ENCODE measurements around the gene CACFD1. TPM values are rescaled to one million over a fixed set of nuclear protein-coding genes. Genes with fewer than 3 reads are reported as not detected.

CACFD1 gene
- total and polyA plus RNA-seq, 2 donors (not counting 3 experiments of a cell fraction or from before 2014, with no cell fraction given), result 9.7 to 11.5 TPM

- no peaks in the 10 kb centered on the region for H3K27me3 ChIP-seq (ENCODE audit: control insufficient read depth in 2 of 2, insufficient read depth in 2 of 2, low read length in 2 of 2)
- no peak overlapping the region for H3K9ac ChIP-seq (replicated peaks; ENCODE audit: extremely low read depth, insufficient read depth, low read length)
- no peaks in the 10 kb centered on the region for H3K79me2 ChIP-seq (ENCODE audit: control insufficient read depth, insufficient read depth, low read length)
- no peaks in the 10 kb centered on the region for H4K20me1 ChIP-seq (replicated peaks; ENCODE audit: control insufficient read depth, extremely low read depth, insufficient read depth, low read length)
- BruUV-seq (replicated peaks), result no TSS peak
- no peak overlapping the region for H3K27ac ChIP-seq (ENCODE audit: insufficient read depth, low read depth, low read length)
- dilution Hi-C loops (cut with MboI; ENCODE audit: extremely low pct_ligation_motif_present, low sequenced_read_pairs) (no loop called here), intact Hi-C loops (cut with micrococcal nuclease) (no loop called here)
- H3K9me1 ChIP-seq (replicated peaks; ENCODE audit: control insufficient read depth, extremely low read depth, insufficient read depth, low read length), result no peaks in the 10 kb centered on the region
- no peak overlapping the region for H3K4me3 ChIP-seq (replicated peaks in 1 of 3; ENCODE audit: insufficient read depth in 1 of 3, low read depth in 1 of 3, low read length in 3 of 3)
- no peak for FAIRE-seq
- no peaks in the 10 kb centered on the region for H3K4me1 ChIP-seq (ENCODE audit: control insufficient read depth, extremely low read depth, insufficient read depth, low read length)
- H3K4me2 ChIP-seq (ENCODE audit: insufficient read depth, low read length), result no peak overlapping the region
- H2AFZ ChIP-seq (ENCODE audit: low read depth, low read length), result no peak overlapping the region
- no peaks in the 10 kb centered on the region for H3K9me3 ChIP-seq (replicated peaks; ENCODE audit: control insufficient read depth, insufficient read depth, low read length)
- ChIA-PET CTCF (no interaction called here), POLR2A (no interaction called here)
- TF ChIP-seq POLR2A (IDR thresholded peaks at IDR 0.05; ENCODE audit: low read depth, low read length) (no peak), GATA2 (IDR thresholded peaks at IDR 0.05; ENCODE audit: insufficient read depth, insufficient read length, low read depth, low read length) (no peak), CTCF (IDR thresholded peaks at IDR 0.05; ENCODE audit: extremely low read depth in 1 of 2, insufficient read depth in 1 of 2, low read depth in 1 of 2, low read length in 2 of 2) (no peak), FOS (IDR thresholded peaks at IDR 0.05; ENCODE audit: borderline replicate concordance, insufficient read depth, low read length) (no peak), MYC (IDR thresholded peaks at IDR 0.05; ENCODE audit: low read depth, low read length) (no peak), MAX (IDR thresholded peaks at IDR 0.05; ENCODE audit: insufficient read depth, insufficient read length) (no peak), EZH2 (IDR thresholded peaks at IDR 0.05; ENCODE audit: borderline replicate concordance, low read depth, low read length, severe bottlenecking) (no peak), POLR2AphosphoS5 (IDR thresholded peaks at IDR 0.05; ENCODE audit: insufficient read depth, low read depth, low read length) (no peak), JUN (IDR thresholded peaks at IDR 0.05; ENCODE audit: borderline replicate concordance, insufficient read depth, insufficient read length, low read depth) (no peak)
- no peak for DNase-seq (ENCODE audit: low read depth, low spot score)
- H3K36me3 ChIP-seq (ENCODE audit: control insufficient read depth in 2 of 2, extremely low read depth in 1 of 2, insufficient read depth in 2 of 2, low read length in 2 of 2), result no peaks in the 10 kb centered on the region
These were observed 59.1 kb downstream of the CACFD1 start for GRCh38 chr9:133518706-133519449.

All from endothelial cell of umbilical vein (primary cell).